GM12878 (cell line): Measurements from ENCODE around the gene CTIF. TPM values are rescaled to one million over a fixed set of nuclear protein-coding genes. Genes with fewer than 3 reads are reported as not detected.

Experiments used
- ATAC-seq: fragments of 200-7000 bp; cut with Tn5 transposase; 3 replicates; pipeline ENCODE4 v1.9.1; 2020; ENCODE audit warnings: mild to moderate bottlenecking, moderate library complexity
- BruUV-seq: library from RNA; stranded (reverse); fragments of 400-500 nt; replicated peaks from 2 replicates; lab custom pipeline; 2021; lab: Mats Ljungman, UMichigan
- CTCF ChIA-PET: fragments of 300-600 bp; sonication (Branson Sonifier 250); formaldehyde crosslinking; extraction: SDS; loops from one replicate; lab custom pipeline; 2021; ENCODE audit warnings: inconsistent platforms; lab: Yijun Ruan, JAX
- POLR2A ChIA-PET: fragments of 350-600 bp; formaldehyde crosslinking; extraction: SDS; loops from one replicate; lab custom pipeline; 2021; ENCODE audit warnings: inconsistent platforms; lab: Charles Lee
- RAD21 ChIA-PET: fragments of 300-600 bp; sonication (Branson Sonifier 250); formaldehyde crosslinking; loops from one replicate; lab custom pipeline; 2023; ENCODE audit warnings: antibody characterized with exemption; ENCODE audit not compliant: unreplicated experiment; lab: Charles Lee
- SMC1A ChIA-PET: fragments of 300-600 bp; sonication (Branson Sonifier 250); formaldehyde crosslinking; loops from one replicate; lab custom pipeline; 2023; ENCODE audit not compliant: unreplicated experiment, uncharacterized antibody; lab: Charles Lee
- DNase-seq: peaks from one replicate; pipeline ENCODE4 v3.0.0-alpha.2; 2011; ENCODE audit warnings: low read depth, low spot score
- FAIRE-seq: peaks from 3 replicates; lab custom pipeline; 2011; peaks lifted over from hg19 to GRCh38; lab: Jason Lieb, UNC
- H2AFZ ChIP-seq: 2 replicates; pipeline ENCODE4 v1.6.0; 2011; ENCODE audit warnings: low read depth, low read length, control low read depth; ENCODE audit not compliant: control insufficient read depth
- H3K27ac ChIP-seq: 2 replicates; pipeline ENCODE4 v1.5.1; 2011; ENCODE audit warnings: control low read depth; ENCODE audit not compliant: control insufficient read depth, insufficient read depth
- H3K27me3 ChIP-seq, 2 experiments: replicated peaks in 1 of 2; 2 replicates each; pipeline versions ENCODE4 v1.6.0 to v1.6.1; 2011; ENCODE audit warnings: low read length in 1 of 2; ENCODE audit not compliant: control insufficient read depth in 2 of 2, insufficient read depth in 2 of 2
- H3K36me3 ChIP-seq, 2 experiments: 2 replicates each; pipeline ENCODE4 v1.5.1; 2011; ENCODE audit warnings: low read length in 1 of 2; ENCODE audit not compliant: control insufficient read depth in 2 of 2, insufficient read depth in 2 of 2
- H3K4me1 ChIP-seq: 2 replicates; pipeline ENCODE4 v1.6.1; 2011; ENCODE audit warnings: mild to moderate bottlenecking, low read length, moderate library complexity, mixed read lengths; ENCODE audit not compliant: control insufficient read depth, insufficient read depth
- H3K4me2 ChIP-seq: 2 replicates; pipeline ENCODE4 v1.6.0; 2011; ENCODE audit warnings: control low read depth; ENCODE audit not compliant: control insufficient read depth, insufficient read depth
- H3K4me3 ChIP-seq: fragments of 200-600 bp; sonication (generic); 2 replicates; pipeline ENCODE4 v1.5.1; 2016
- H3K79me2 ChIP-seq: 2 replicates; pipeline ENCODE4 v1.6.0; 2011; ENCODE audit warnings: low read length; ENCODE audit not compliant: control insufficient read depth, insufficient read depth
- H3K9ac ChIP-seq: 2 replicates; pipeline ENCODE4 v1.8.0; 2011; ENCODE audit warnings: low read length, control low read depth, mixed read lengths; ENCODE audit not compliant: control insufficient read depth, insufficient read depth
- H3K9me3 ChIP-seq: replicated peaks from 3 replicates; pipeline ENCODE4 v1.5.1; 2011; ENCODE audit warnings: mild to moderate bottlenecking, low read length; ENCODE audit not compliant: control insufficient read depth, insufficient read depth
- H4K20me1 ChIP-seq: 2 replicates; pipeline ENCODE4 v1.6.0; 2011; ENCODE audit not compliant: control insufficient read depth, insufficient read depth
- BACH1 ChIP-seq: fragments of 450-650 bp; IDR thresholded peaks from 2 replicates; pipeline ENCODE4 v1.6.1; 2017; ENCODE audit warnings: mild to moderate bottlenecking, borderline replicate concordance
- CHD4 ChIP-seq: fragments of 200-600 bp; sonication (generic); IDR thresholded peaks from 2 replicates; pipeline ENCODE4 v1.6.1; 2016; ENCODE audit warnings: mild to moderate bottlenecking
- EZH2 ChIP-seq: IDR thresholded peaks from 2 replicates; pipeline ENCODE4 v1.6.1; 2012; ENCODE audit warnings: low read depth, mild to moderate bottlenecking, control low read depth, inconsistent platforms, low read length, borderline replicate concordance; ENCODE audit not compliant: control insufficient read depth
- MEF2B ChIP-seq: fragments of 450-650 bp; IDR thresholded peaks from 2 replicates; pipeline ENCODE4 v1.6.1; 2018; ENCODE audit warnings: mild to moderate bottlenecking, moderate library complexity; ENCODE audit not compliant: partially characterized antibody, poor library complexity, severe bottlenecking
- RCOR1 ChIP-seq: conservative IDR thresholded peaks from 2 replicates; pipeline ENCODE4 v1.6.1; 2012; ENCODE audit warnings: low read depth, low read length, improper control_type of control experiment
- SMAD1 ChIP-seq: fragments of 450-650 bp; IDR thresholded peaks from 2 replicates; pipeline ENCODE4 v1.6.1; 2018; ENCODE audit warnings: mild to moderate bottlenecking, low read depth; ENCODE audit not compliant: partially characterized antibody
- STAT1 ChIP-seq: fragments of 450-650 bp; conservative IDR thresholded peaks from 2 replicates; pipeline ENCODE4 v1.6.1; 2014; ENCODE audit warnings: antibody characterized with exemption, mild to moderate bottlenecking
- SUZ12 ChIP-seq: fragments of 200-600 bp; sonication (generic); IDR thresholded peaks from one replicate; pipeline ENCODE4 v1.6.1; 2018; ENCODE audit warnings: antibody characterized with exemption, mild to moderate bottlenecking; ENCODE audit not compliant: unreplicated experiment
- TCF7 ChIP-seq: IDR thresholded peaks from 2 replicates; pipeline ENCODE4 v1.6.1; 2014; ENCODE audit warnings: antibody characterized with exemption, borderline replicate concordance
- ZNF274 ChIP-seq: IDR thresholded peaks from one replicate; pipeline ENCODE4 v1.8.0; 2011; ENCODE audit not compliant: insufficient read length, insufficient read depth
- ZZZ3 ChIP-seq: IDR thresholded peaks from 2 replicates; pipeline ENCODE4 v1.6.1; 2011; ENCODE audit warnings: low read depth; ENCODE audit not compliant: control insufficient read depth, insufficient read length
- WGBS: methylation state at CpG from one replicate; pipeline ENCODE4 v1.1.6; 2016; ENCODE audit warnings: low lambda C conversion rate; ENCODE audit not compliant: insufficient replicate concordance, insufficient coverage; ENCODE audit errors: missing lambda C conversion rate; 5-methylcytosine and 5-hydroxymethylcytosine counted together
- in situ Hi-C: fragments of 300-500 bp; cut with MboI; formaldehyde crosslinking; loops from 9 replicates; pipeline ENCODE4 v1.14.3; 2018; ENCODE audit warnings: mixed read lengths
- intact Hi-C: fragments of 100-400 bp; cut with micrococcal nuclease; formaldehyde crosslinking; loops from one replicate; pipeline ENCODE4 v1.14.2; 2022; ENCODE audit not compliant: unreplicated experiment
- polyA plus RNA-seq, 11 experiments: library from polyadenylated mRNA; depleted of rRNA in 4 of 11; unstranded in 6 of 11; stranded (reverse) in 5 of 11; fragments of >200 nt; fragmentation: Nextera tagmentation in 4 of 11; fragmentation: Illumina TruSeq in 1 of 11; extraction: Ambion mirVana in 4 of 11; extraction: Trizol in 1 of 11; gene quantifications; 1 replicate in 1 of 11; 2 replicates in 10 of 11; pipeline versions ENCODE4 v1.2.1 to v1.2.3, GENCODE V29; 2011 to 2016; ENCODE audit warnings: inconsistent platforms in 2 of 11, missing spikeins in 2 of 11, low read depth in 1 of 11
- total RNA-seq, 4 experiments: library from RNA; depleted of rRNA in 3 of 4; stranded (reverse); fragments of >200 nt in 3 of 4; fragmentation: Illumina TruSeq in 1 of 4; extraction: Trizol in 1 of 4; gene quantifications; 2 replicates each; pipeline versions ENCODE4 v1.2.1 to v1.2.3, GENCODE V29; 2013 to 2021
- TF ChIP-seq, protein P1 (sequence below): fragments of 450-650 bp; IDR thresholded peaks from 2 replicates; pipeline ENCODE4 v1.6.1; 2017; ENCODE audit warnings: low read depth, mild to moderate bottlenecking, moderate library complexity
- TF ChIP-seq, protein P2 (sequence below): IDR thresholded peaks from 2 replicates; pipeline ENCODE4 v1.6.1; 2011; ENCODE audit warnings: low read depth, mild to moderate bottlenecking, low read length, moderate library complexity, borderline replicate concordance; ENCODE audit errors: extremely low read depth
- TF ChIP-seq, protein P3 (sequence below): IDR thresholded peaks from 2 replicates; pipeline ENCODE4 v1.6.1; 2012; ENCODE audit warnings: mild to moderate bottlenecking, low read depth, low read length
- TF ChIP-seq, protein P4 (sequence below): IDR thresholded peaks from 2 replicates; pipeline ENCODE4 v1.6.1; 2011; ENCODE audit warnings: mild to moderate bottlenecking, low read depth, low read length, moderate library complexity; ENCODE audit not compliant: insufficient replicate concordance

The CTIF gene
- total and polyA plus RNA-seq, 10 of the 15 experiments (the other 5 are each of a cell fraction or from before 2014, with no cell fraction given), result 0.06 to 11.6 (median 2.5) TPM

DNA sequence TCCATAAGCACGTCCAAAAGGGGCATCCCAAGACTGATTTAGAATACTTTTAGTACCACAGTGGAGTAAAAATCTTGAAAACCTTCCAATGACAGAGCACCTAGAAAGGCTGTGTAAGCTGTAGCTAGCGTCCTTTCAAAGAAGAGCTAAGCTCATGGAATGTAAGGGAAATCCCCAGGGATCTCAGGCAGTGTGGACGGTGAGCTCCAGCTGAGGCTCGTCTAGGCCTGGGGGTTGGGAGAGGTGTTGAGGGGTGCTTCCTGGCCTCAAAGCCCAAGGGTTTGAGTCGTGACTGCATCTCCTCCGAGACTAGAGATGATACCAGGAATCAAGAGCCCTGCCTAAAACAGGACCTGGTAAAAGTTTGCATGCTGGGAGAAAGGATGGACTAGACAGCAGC, 7.6 kb downstream of the CTIF start (continued):
- TF ChIP-seq, protein P1, sequence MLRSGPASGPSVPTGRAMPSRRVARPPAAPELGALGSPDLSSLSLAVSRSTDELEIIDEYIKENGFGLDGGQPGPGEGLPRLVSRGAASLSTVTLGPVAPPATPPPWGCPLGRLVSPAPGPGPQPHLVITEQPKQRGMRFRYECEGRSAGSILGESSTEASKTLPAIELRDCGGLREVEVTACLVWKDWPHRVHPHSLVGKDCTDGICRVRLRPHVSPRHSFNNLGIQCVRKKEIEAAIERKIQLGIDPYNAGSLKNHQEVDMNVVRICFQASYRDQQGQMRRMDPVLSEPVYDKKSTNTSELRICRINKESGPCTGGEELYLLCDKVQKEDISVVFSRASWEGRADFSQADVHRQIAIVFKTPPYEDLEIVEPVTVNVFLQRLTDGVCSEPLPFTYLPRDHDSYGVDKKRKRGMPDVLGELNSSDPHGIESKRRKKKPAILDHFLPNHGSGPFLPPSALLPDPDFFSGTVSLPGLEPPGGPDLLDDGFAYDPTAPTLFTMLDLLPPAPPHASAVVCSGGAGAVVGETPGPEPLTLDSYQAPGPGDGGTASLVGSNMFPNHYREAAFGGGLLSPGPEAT, result no peak
- TF ChIP-seq SUZ12 (no peak), MEF2B (no peak), EZH2 (no peak), ZZZ3 (no peak), RCOR1 (no peak)
- TF ChIP-seq, protein P2, sequence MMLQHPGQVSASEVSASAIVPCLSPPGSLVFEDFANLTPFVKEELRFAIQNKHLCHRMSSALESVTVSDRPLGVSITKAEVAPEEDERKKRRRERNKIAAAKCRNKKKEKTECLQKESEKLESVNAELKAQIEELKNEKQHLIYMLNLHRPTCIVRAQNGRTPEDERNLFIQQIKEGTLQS, result no peak

DNA sequence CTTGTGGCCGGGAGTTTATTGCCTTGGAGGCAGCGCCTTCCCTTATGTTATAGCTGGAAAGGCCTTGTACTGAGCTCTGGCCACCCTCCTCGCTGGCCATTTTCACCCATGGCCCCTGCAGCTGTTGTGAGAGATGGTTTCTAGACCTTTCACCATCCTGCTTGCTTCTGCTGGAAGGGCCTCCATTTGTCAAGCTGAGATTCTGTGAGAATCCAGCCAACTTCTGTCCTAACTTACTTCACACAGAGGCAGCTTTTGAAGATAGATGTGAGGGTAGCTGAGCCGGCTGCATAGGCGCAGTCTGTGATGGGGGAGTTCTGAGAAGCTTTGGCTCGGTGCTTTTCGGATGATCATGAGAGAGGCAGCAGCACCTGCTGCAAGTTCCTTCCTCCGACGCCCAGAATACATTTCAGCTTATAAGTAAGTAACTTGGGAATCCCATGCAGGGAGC, 8.7 kb downstream of the CTIF start:
- intact Hi-C loops, result no loop called here
- Histone ChIP-seq H3K4me1 (no peaks in the 10 kb centered on the region), H4K20me1 (no peaks in the 10 kb centered on the region), H3K9ac (no peak overlapping the region), H3K36me3 (no peaks in the 10 kb centered on the region), H3K4me3 (no peak overlapping the region), H3K4me2 (no peak overlapping the region), H2AFZ (no peak overlapping the region), H3K79me2 (no peaks in the 10 kb centered on the region), H3K27ac (no peak overlapping the region), H3K27me3 (no peaks in the 10 kb centered on the region), H3K9me3 (no peaks in the 10 kb centered on the region)
- no TSS peak for BruUV-seq
- TF ChIP-seq TCF7, result no peak
- no peak for TF ChIP-seq SMAD1
- no peak for TF ChIP-seq BACH1
- TF ChIP-seq, protein P3, sequence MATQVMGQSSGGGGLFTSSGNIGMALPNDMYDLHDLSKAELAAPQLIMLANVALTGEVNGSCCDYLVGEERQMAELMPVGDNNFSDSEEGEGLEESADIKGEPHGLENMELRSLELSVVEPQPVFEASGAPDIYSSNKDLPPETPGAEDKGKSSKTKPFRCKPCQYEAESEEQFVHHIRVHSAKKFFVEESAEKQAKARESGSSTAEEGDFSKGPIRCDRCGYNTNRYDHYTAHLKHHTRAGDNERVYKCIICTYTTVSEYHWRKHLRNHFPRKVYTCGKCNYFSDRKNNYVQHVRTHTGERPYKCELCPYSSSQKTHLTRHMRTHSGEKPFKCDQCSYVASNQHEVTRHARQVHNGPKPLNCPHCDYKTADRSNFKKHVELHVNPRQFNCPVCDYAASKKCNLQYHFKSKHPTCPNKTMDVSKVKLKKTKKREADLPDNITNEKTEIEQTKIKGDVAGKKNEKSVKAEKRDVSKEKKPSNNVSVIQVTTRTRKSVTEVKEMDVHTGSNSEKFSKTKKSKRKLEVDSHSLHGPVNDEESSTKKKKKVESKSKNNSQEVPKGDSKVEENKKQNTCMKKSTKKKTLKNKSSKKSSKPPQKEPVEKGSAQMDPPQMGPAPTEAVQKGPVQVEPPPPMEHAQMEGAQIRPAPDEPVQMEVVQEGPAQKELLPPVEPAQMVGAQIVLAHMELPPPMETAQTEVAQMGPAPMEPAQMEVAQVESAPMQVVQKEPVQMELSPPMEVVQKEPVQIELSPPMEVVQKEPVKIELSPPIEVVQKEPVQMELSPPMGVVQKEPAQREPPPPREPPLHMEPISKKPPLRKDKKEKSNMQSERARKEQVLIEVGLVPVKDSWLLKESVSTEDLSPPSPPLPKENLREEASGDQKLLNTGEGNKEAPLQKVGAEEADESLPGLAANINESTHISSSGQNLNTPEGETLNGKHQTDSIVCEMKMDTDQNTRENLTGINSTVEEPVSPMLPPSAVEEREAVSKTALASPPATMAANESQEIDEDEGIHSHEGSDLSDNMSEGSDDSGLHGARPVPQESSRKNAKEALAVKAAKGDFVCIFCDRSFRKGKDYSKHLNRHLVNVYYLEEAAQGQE, result no peak
- no peak for TF ChIP-seq ZNF274
- no peak for TF ChIP-seq STAT1
- TF ChIP-seq CHD4, result no peak
- TF ChIP-seq, protein P4, sequence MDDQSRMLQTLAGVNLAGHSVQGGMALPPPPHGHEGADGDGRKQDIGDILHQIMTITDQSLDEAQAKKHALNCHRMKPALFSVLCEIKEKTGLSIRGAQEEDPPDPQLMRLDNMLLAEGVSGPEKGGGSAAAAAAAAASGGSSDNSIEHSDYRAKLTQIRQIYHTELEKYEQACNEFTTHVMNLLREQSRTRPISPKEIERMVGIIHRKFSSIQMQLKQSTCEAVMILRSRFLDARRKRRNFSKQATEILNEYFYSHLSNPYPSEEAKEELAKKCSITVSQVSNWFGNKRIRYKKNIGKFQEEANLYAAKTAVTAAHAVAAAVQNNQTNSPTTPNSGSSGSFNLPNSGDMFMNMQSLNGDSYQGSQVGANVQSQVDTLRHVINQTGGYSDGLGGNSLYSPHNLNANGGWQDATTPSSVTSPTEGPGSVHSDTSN, result no peak
- POLR2A ChIA-PET, result no interaction called here
- CTCF ChIA-PET, result no interaction called here
- ATAC-seq, result no peak
- 73% methylated on average over 9 of the region's 9 CpGs for WGBS
- in situ Hi-C loops, result no loop called here
- no peak for DNase-seq
- SMC1A ChIA-PET, result interaction anchor here (0.9 kb wide), 1 partner anchor 21 kb away, joined by 3 read pairs; no protein-coding TSS in a partner anchor
- FAIRE-seq, result no peak
- RAD21 ChIA-PET, result no interaction called here
